Adrenal gland (tissue), 12 donors: Measurements from ENCODE around the gene JUP. TPM values are rescaled to one million over a fixed set of nuclear protein-coding genes. Genes with fewer than 3 reads are reported as not detected.

Experiments used
- DNase-seq, 7 donors: peaks; one replicate each; pipeline ENCODE4 v3.0.0-alpha.2; 2019 to 2020
- H3K27ac ChIP-seq, 5 donors: fragments of 200-600 bp; sonication (generic) in 4 of 5; 1 replicate in 3 of 5; 2 replicates in 2 of 5; pipeline versions ENCODE4 v1.5.1 to v1.8.0; 2016 to 2020; ENCODE audit warnings: mild to moderate bottlenecking in 1 of 5
- H3K27me3 ChIP-seq: fragments of 200-600 bp; 2 replicates; pipeline ENCODE4 v1.8.0; 2021
- H3K36me3 ChIP-seq, 2 donors: fragments of 200-600 bp; replicated peaks in 1 of 2; 1 replicate in 1 of 2; 2 replicates in 1 of 2; pipeline versions ENCODE4 v1.5.1 to v1.8.0; 2018 to 2022
- H3K4me1 ChIP-seq, 2 donors: fragments of 200-600 bp; replicated peaks in 1 of 2; 1 replicate in 1 of 2; 2 replicates in 1 of 2; pipeline versions ENCODE4 v1.5.1 to v1.8.0; 2018 to 2021
- H3K4me3 ChIP-seq, 4 donors: fragments of 200-600 bp; sonication (generic) in 3 of 4; one replicate each; pipeline ENCODE4 v1.5.1; 2016 to 2018
- H3K9me3 ChIP-seq, 3 donors: fragments of 200-600 bp; sonication (generic) in 1 of 3; replicated peaks in 1 of 3; 1 replicate in 2 of 3; 2 replicates in 1 of 3; pipeline versions ENCODE4 v1.5.1 to v1.8.0; 2016 to 2021
- POLR2A ChIP-seq, 2 donors: fragments of 450-650 bp; IDR thresholded peaks; one replicate each; pipeline ENCODE4 v1.6.1; 2017; ENCODE audit warnings: antibody characterized with exemption in 2 of 2, mild to moderate bottlenecking in 2 of 2, moderate library complexity in 1 of 2
- WGBS, 4 donors: extraction: QIAGEN DNeasy Blood & Tissue Kit in 2 of 4; methylation state at CpG; one replicate each; pipeline versions ENCODE4 v1.1.5 to v1.1.7; 2013 to 2017; 5-methylcytosine and 5-hydroxymethylcytosine counted together
- intact Hi-C, 2 donors: fragments of 100-400 bp; cut with DNase I; formaldehyde crosslinking; loops; one replicate each; pipeline versions ENCODE4 v1.14.1 to v1.15.0; 2022 to 2023
- polyA plus RNA-seq, 3 donors: library from polyadenylated mRNA; stranded (reverse); fragments of 200-250 nt in 2 of 3; fragments of 350-450 nt in 1 of 3; fragmentation: Illumina TruSeq in 1 of 3; extraction: RNeasy Lipid Tissue Mini Kit (QIAGEN cat#74804) in 1 of 3; gene quantifications; one replicate each; pipeline ENCODE4 v1.2.3, GENCODE V29; 2013 to 2014
- small RNA-seq, 2 donors: library from RNA; depleted of rRNA; stranded (forward); fragments of <200 nt; gene quantifications; one replicate each; pipeline ENCODE3, GENCODE V24; 2016
- total RNA-seq, 9 donors: library from RNA; depleted of rRNA in 4 of 9; stranded (reverse); fragments of >200 nt in 4 of 9; fragments of 120-200 nt in 1 of 9; fragmentation: NEBNext Ultra II Directional in 1 of 9; extraction: Animal tissue kit (Norgen Biotek cat#: 25700) in 1 of 9; gene quantifications; one replicate each; pipeline versions ENCODE4 v1.1.0 to v1.2.4, GENCODE V29; 2013 to 2023
- TF ChIP-seq, protein P1 (sequence below), 6 experiments: fragments of 450-650 bp in 4 of 6; fragments of 200-600 bp in 2 of 6; sonication (generic) in 1 of 6; IDR thresholded peaks; 1 replicate in 5 of 6; 2 replicates in 1 of 6; pipeline versions ENCODE4 v1.5.1 to v1.8.0; 2016 to 2021; ENCODE audit warnings: antibody characterized with exemption in 6 of 6, mild to moderate bottlenecking in 2 of 6, moderate library complexity in 1 of 6
- donor health status: healthy with polysubstance abuse.
- donor health status: Bipolar disorder and iron deficiency.
- donor health status: DM: yes; HTN: yes; CAD: no.
- donor health status: DM: no; HTN: no; CAD: no.
- donor health status: DM: no; HTN: no; CAD: no.
- donor health status: DM: yes; HTN: yes; CAD: no.

The JUP gene
- total and polyA plus RNA-seq, 12 donors = 4.9 to 81.3 (median 29.6) TPM

DNA sequence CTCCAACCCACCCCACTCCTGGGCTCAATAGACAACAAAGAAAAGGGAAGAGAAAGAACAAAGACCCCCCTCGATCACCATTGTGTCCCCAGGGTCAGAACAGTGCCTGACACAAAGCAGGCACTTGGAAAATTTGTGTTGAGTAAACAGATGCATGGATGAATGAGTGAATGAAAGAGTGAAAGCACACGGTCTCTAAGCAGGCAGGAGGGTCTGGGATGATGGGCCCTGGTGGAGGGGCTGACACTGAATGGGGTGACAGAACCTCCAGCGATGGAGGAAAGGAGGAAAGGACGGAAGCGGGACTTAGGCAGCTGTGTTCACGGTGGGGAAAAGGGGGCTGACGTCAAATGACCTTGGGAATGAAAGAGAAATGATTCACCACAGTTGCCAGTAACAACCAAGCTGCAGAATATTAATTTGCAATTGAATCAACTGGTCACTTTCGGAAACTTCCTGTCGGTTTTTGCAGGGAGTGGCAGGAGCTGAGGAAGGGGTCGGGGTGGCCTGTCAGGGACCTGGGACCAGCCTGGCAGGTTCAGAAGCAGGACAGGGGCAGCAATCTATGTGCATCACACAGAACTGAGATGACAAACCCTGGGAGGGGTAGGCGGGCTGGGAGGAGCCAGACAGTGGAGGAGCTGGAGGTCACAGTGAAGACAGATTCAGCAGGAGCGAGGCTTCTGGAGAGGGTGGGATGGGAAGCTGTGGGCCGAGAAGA is 81.1 kb downstream of the JUP start:
- Histone ChIP-seq H3K36me3 (no peaks in the 10 kb centered on the region), H3K9me3 (no peaks in the 10 kb centered on the region), H3K27me3 (no peaks in the 10 kb centered on the region), H3K4me3 (peak overlapping the region in 1 of 4 donors; percentile 27), H3K4me1 (peaks cover 12 to 14% of the 10 kb centered on the region in 2 donors), H3K27ac (peak overlapping the region in 4 of 5 donors; percentile 19 to 85 (median 72))
- intact Hi-C loops = no loop called here
- peak in 1 of 2 donors; percentile 16 for TF ChIP-seq POLR2A (IDR thresholded peaks at IDR 0.05)
- TF ChIP-seq, protein P1, sequence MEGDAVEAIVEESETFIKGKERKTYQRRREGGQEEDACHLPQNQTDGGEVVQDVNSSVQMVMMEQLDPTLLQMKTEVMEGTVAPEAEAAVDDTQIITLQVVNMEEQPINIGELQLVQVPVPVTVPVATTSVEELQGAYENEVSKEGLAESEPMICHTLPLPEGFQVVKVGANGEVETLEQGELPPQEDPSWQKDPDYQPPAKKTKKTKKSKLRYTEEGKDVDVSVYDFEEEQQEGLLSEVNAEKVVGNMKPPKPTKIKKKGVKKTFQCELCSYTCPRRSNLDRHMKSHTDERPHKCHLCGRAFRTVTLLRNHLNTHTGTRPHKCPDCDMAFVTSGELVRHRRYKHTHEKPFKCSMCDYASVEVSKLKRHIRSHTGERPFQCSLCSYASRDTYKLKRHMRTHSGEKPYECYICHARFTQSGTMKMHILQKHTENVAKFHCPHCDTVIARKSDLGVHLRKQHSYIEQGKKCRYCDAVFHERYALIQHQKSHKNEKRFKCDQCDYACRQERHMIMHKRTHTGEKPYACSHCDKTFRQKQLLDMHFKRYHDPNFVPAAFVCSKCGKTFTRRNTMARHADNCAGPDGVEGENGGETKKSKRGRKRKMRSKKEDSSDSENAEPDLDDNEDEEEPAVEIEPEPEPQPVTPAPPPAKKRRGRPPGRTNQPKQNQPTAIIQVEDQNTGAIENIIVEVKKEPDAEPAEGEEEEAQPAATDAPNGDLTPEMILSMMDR (IDR thresholded peaks at IDR 0.05) = no peak
- DNase-seq = peak; percentile 68 to 81 (median 75)
- WGBS, 4 donors = 30 to 43% (median 34%) methylated on average over 12 to 13 of the region's 13 CpGs

Small RNA genes lying within 50 kb of the gene (small RNA-seq; reads per million reads assigned to genes)
- 0 reads per million in 2 donors for gene RN7SL399P
- 0 to 0.17 reads per million in 2 donors for gene RNA5SP442

Other genes with a start within 250 kb of the JUP start
- under 1 TPM in 2 of 9 donors, not detected in 7; 0.14 to 0.32 TPM for gene KRT9, start 214.7 kb downstream of the JUP start, total RNA-seq
- 1 to 10 TPM in 1 of 3 donors, under 1 TPM in 1, not detected in 1; 0.61 to 2.1 TPM for gene KRT9, start 214.7 kb downstream of the JUP start, polyA plus RNA-seq
- gene KRT14, start 199.8 kb downstream of the JUP start, total RNA-seq = under 1 TPM in 1 of 9 donors, not detected in 8; 0.35 TPM
- 1 to 10 TPM in 1 of 3 donors, not detected in 2; 1.2 TPM for gene KRT14, start 199.8 kb downstream of the JUP start, polyA plus RNA-seq
- 1 to 10 TPM in 2 of 9 donors, under 1 TPM in 5, not detected in 2; 0.18 to 3.0 (median 0.53) TPM for gene KRT16, start 173.9 kb downstream of the JUP start, total RNA-seq
- 1 to 10 TPM in 2 of 3 donors, not detected in 1; 2.6 to 4.5 TPM for gene KRT16, start 173.9 kb downstream of the JUP start, polyA plus RNA-seq
- gene KRT17, start 162.1 kb downstream of the JUP start, total RNA-seq = under 1 TPM in 3 of 9 donors, not detected in 6; 0.39 to 0.55 (median 0.55) TPM
- gene KRT17, start 162.1 kb downstream of the JUP start, polyA plus RNA-seq = 1 to 10 TPM in 1 of 3 donors, under 1 TPM in 1, not detected in 1; 0.97 to 1.3 TPM
- 1,000 to 10,000 TPM in 1 of 9 donors, 100 to 1,000 TPM in 8; 105 to 1,189 (median 176) TPM for gene EIF1, start 97.8 kb downstream of the JUP start, total RNA-seq
- 1,000 to 10,000 TPM in 1 of 3 donors, 100 to 1,000 TPM in 2; 269 to 1,002 (median 614) TPM for gene EIF1, start 97.8 kb downstream of the JUP start, polyA plus RNA-seq
- gene GAST, start 74.4 kb downstream of the JUP start, total RNA-seq = not detected
- gene GAST, start 74.4 kb downstream of the JUP start, polyA plus RNA-seq = not detected
- 1 to 10 TPM in 3 of 9 donors, under 1 TPM in 5, not detected in 1; 0.17 to 2.8 (median 0.58) TPM for gene HAP1, start 52.1 kb downstream of the JUP start, total RNA-seq
- gene HAP1, start 52.1 kb downstream of the JUP start, polyA plus RNA-seq = 1 to 10 TPM in 1 of 3 donors, under 1 TPM in 2; 0.26 to 2.8 (median 0.91) TPM
- 10 to 100 TPM; 22.7 to 67.2 (median 30.8) TPM for gene P3H4, start 25.2 kb upstream of the JUP start, total RNA-seq
- gene P3H4, start 25.2 kb upstream of the JUP start, polyA plus RNA-seq = 10 to 100 TPM; 12.8 to 19.1 (median 14.1) TPM
- gene FKBP10, start 26.3 kb upstream of the JUP start, total RNA-seq = 100 to 1,000 TPM in 3 of 9 donors, 10 to 100 TPM in 6; 62.3 to 131 (median 86.3) TPM
- 100 to 1,000 TPM in 2 of 3 donors, 10 to 100 TPM in 1; 28.4 to 244 (median 157) TPM for gene FKBP10, start 26.3 kb upstream of the JUP start, polyA plus RNA-seq
- 10 to 100 TPM; 36.2 to 62.9 (median 49.4) TPM for gene NT5C3B, start 49.5 kb upstream of the JUP start, total RNA-seq
- gene NT5C3B, start 49.5 kb upstream of the JUP start, polyA plus RNA-seq = 100 to 1,000 TPM in 1 of 3 donors, 10 to 100 TPM in 2; 51.4 to 121 (median 98.8) TPM
- gene KLHL10, start 51.1 kb upstream of the JUP start, total RNA-seq = under 1 TPM in 1 of 9 donors, not detected in 8; 0.29 TPM
- gene KLHL10, start 51.1 kb upstream of the JUP start, polyA plus RNA-seq = under 1 TPM in 2 of 3 donors, not detected in 1; 0.10 to 0.24 TPM
- 10 to 100 TPM; 14.7 to 42.9 (median 22.9) TPM for gene KLHL11, start 78.7 kb upstream of the JUP start, total RNA-seq
- gene KLHL11, start 78.7 kb upstream of the JUP start, polyA plus RNA-seq = 1 to 10 TPM in 1 of 3 donors, under 1 TPM in 2; 0.17 to 3.2 (median 0.97) TPM
- 100 to 1,000 TPM in 2 of 9 donors, 10 to 100 TPM in 7; 61.8 to 190 (median 74.4) TPM for gene ACLY, start 132.2 kb upstream of the JUP start, total RNA-seq
- 100 to 1,000 TPM in 1 of 3 donors, 10 to 100 TPM in 2; 18.0 to 132 (median 22.7) TPM for gene ACLY, start 132.2 kb upstream of the JUP start, polyA plus RNA-seq
- gene ODAD4, start 143.9 kb upstream of the JUP start, total RNA-seq = 1 to 10 TPM in 1 of 9 donors, under 1 TPM in 7, not detected in 1; 0.39 to 1.4 (median 0.46) TPM
- gene ODAD4, start 143.9 kb upstream of the JUP start, polyA plus RNA-seq = 1 to 10 TPM; 1.2 to 3.5 (median 1.3) TPM
- gene CNP, start 180.1 kb upstream of the JUP start, total RNA-seq = 10 to 100 TPM; 28.8 to 78.5 (median 69.2) TPM
- gene CNP, start 180.1 kb upstream of the JUP start, polyA plus RNA-seq = 10 to 100 TPM; 27.9 to 44.6 (median 34.2) TPM
- 10 to 100 TPM; 44.4 to 96.4 (median 66.2) TPM for gene DNAJC7, start 230.7 kb upstream of the JUP start, total RNA-seq
- 100 to 1,000 TPM; 102 to 148 (median 134) TPM for gene DNAJC7, start 230.7 kb upstream of the JUP start, polyA plus RNA-seq
- gene NKIRAS2, start 233.4 kb upstream of the JUP start, total RNA-seq = 10 to 100 TPM; 22.9 to 56.8 (median 27.5) TPM
- 10 to 100 TPM; 23.1 to 31.9 (median 31.4) TPM for gene NKIRAS2, start 233.4 kb upstream of the JUP start, polyA plus RNA-seq